HG03354 (cell line): Measurements from ENCODE around the gene CTNND2.

ENCODE experiments used
- ATAC-seq: cut with Tn5 transposase; IDR thresholded peaks from one replicate; pipeline ENCODE4 v1.9.1; 2021; ENCODE audit warnings: mild to moderate bottlenecking; ENCODE audit not compliant: unreplicated experiment, poor library complexity, severe bottlenecking

CTNND2 gene

DNA sequence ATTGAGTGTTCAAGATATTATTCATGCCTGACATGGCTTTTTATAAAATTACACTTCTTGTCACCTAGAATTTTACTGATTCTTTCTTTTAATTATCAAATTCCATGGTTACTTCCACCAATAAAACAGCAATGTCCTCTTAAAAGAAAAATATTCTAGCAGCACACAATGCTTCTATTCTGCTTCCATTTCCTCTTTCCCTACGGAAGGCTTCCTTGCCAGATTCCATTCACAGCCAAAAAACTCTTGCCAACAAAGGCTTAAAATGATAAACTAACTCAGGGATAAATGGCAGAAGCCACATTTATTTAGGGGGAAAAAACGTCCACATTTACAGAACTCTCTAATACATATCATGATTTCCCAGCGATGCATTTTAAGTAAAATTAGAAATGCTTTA lies 111.6 kb downstream of the CTNND2 start:
- no peak for ATAC-seq

DNA sequence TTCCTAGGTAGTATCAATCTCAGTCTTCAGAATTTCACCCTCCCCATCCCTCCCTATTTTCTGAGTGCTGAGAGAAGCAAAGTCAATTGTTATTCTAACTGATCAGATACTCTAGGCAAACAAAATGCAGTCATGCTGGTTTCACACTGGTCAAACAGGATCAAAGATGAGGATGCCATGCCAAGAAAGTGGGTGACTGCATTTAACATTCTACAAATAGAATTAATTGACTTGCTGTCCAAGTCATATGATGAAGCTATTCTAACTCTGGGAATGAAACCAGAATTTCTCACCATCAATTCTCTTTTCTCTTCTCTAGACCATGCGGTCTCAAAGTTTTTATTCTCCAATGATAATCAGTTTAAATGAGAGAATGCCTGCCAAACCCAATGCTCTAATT lies 112.5 kb downstream of the CTNND2 start:
- no peak for ATAC-seq

DNA sequence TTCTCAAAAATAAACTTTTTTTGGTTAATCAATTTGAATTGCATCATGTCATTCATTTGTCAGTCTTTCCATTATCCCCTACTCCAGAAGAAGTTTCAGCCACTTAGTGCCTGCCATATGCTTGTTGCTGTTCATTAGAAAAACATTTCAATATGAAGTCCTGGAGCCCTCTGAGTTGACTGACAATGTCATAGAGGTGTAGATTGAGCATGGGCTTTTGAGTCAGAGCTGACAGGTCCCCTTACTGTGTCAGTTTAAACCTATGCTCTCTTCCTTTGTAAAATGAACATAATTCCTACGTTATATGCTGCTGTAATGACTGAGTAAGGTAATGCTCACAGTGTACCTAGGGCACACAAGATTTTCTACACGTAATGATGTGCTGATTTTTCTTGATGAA lies 114.0 kb downstream of the CTNND2 start:
- no peak for ATAC-seq

DNA sequence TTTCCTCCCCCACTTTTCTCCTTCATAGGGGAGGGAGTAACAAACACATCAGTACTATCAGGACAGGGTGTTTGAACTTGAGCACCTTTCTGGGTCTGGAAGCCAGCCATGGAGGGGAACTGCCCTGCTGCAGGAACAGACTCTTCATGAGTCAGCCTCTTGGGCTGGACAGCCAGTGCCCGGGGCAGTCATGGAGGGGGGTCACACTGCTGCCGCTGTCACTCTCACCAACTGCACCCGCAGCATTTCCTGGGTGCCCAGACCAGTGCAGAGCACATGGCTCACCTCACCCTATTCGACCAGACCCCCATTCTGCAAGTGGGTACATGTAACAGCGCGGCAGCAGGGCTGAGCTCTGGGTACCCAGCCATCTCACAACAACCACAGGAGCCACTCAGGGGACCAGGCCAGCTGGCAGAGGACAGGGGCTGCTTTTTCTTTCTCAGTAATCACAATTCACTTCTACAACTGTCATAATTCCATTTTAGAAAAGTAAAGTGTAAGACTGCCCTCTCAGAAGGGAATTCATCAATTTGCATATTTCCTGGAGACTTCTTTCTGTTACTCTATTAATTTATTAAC lies 118.4 kb downstream of the CTNND2 start:
- no peak for ATAC-seq

DNA sequence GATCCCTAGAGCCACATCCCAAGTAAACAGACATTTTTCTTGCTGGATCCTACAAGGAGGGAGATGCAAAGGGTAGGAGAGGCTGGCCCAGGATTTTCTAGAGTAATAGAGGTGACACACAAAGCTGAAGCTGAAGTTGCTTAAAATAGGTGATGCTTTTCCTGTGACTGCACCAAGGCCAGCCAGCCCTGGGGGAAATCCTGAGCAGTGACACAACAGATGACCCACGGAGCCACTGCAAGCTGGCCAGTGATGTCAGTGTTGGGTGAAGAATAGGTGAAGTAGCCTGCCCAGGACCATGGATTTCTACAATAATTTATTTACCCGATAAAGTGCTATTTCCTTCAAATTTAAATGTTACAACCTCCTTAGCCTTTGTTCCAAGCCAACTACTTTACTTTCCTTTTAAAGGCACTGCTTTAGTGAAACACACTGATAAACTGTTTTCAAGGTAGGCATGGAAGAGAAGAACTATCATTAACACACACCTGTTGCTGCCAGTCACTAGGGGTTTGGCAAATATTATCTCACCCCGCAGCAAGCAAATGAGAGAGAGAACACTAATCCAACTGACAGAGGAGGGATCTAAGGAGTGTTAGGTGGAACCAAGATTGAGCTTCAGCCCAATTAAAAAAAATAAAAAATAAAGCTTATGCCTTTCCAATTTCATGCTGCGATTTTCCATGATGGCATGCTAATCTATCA lies 123.5 kb downstream of the CTNND2 start:
- ATAC-seq, result no peak

DNA sequence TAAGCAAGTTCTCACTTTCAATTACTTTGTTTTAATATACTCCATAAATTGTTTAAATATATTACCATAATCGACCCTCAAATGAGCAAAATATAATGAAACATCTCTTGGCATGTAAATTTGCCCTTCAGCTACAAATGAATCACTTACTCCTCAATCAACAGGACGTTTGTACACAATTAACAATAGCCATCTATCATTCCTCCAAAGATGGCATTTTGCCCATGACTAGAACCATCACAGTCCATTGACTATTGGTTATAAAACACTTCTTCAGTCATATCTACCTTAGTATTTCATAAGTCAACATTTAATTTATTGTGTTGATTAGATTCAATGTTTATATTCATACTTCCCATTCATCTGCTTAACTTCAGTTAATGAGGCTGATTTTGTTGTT lies 127.2 kb downstream of the CTNND2 start:
- no peak for ATAC-seq

DNA sequence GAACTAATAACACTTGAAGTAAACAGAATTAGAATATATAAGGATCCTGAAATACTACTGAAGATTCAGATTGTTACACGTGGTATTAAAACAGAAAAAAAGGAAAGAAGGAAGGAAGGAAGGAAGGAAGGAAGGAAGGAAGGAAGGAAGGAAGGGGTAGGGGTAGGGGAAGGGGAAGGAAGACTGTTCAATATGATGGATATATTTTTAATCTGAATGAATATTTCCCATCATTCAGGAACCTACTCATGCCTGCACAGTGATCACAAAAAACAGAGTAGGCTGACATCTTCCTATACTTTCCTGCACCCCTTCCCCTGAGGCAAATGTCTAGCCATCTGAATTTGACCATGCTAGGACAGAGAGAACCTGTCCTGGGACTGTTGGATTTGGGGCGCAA lies 133.9 kb downstream of the CTNND2 start:
- no peak for ATAC-seq

DNA sequence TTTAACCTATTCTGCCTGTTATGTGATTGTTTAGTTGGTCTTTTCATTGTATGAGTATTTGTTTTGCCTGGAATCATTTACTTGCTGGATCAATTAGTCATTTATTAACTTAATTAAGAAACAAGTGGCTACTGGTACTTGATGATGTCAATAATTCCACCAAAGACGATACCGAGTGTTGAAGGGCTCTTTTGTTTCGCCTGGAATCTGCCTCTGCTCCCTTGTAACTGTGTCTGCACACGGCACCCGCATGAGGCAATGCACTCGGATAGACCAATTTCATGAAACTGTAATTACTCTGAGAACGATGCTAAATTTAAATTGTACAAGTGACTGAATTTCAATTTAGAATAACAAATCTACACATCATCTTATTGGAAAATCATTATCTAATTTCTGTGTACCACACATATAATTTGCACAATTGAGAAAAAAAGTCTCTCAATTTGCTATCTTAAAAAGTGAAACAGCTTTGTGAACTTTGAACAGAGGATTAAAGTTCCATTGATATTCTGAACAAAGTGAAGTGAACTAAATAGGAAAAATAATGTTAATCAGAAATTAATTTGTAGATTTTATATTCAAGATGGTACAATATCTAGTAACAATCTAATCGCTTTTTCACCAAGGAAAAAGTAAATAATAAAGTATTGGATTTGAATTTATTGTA lies 143.2 kb downstream of the CTNND2 start:
- no peak for ATAC-seq

DNA sequence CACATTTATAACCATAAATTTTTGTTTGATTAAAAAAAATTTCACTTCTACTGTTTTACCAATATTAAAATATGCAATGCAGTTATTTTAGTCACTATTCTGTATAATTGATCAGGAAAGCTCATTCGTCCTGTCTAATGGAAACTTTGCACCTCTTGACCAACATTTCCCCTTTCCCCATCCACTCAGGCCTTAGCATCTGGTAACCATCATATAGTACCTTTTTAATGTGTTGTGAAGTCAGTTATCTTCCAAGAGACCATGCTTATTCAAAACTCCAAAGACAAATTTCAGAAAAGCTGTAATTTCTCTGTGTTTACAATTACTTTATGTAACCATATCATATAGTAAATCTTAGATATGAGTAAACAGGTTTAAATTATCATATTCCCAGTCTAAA lies 145.9 kb downstream of the CTNND2 start:
- ATAC-seq, result no peak

DNA sequence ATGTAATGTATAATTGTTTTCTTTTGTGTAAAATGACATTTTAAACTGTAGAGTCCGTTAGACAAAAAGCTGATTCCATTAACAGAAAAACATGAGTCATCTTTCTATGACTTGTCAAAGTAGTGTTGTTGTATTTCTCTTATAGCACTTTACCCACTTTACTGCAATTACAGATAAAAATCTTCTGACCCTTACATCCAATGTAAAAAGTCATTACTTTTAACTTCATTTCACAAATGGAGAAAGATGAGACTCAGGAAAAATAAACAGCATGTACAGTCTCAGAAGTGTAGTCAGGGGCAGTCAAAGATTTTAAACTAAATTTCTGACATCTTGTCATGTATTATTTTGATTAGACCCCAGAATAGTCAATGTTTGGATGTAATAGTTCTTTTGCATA lies 146.6 kb downstream of the CTNND2 start:
- no peak for ATAC-seq

DNA sequence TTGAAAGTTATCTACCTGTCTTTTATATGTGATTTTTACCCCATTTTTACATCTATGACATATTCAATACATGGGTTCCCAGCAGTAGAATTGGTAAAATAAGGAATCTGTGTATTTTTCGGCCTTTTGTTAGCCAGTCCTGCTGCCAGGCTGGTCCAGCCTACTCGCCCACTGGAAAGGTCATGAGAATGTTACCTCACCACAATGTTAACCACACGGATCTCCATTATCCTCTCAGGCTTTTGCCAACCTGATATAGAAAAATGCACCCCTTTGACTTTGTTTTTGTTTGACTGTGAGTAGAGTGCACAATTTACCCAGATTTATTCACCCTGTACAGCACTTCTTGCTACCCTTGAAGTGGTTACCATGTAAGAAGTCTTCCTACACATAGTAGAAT lies 167.2 kb downstream of the CTNND2 start:
- no peak for ATAC-seq

DNA sequence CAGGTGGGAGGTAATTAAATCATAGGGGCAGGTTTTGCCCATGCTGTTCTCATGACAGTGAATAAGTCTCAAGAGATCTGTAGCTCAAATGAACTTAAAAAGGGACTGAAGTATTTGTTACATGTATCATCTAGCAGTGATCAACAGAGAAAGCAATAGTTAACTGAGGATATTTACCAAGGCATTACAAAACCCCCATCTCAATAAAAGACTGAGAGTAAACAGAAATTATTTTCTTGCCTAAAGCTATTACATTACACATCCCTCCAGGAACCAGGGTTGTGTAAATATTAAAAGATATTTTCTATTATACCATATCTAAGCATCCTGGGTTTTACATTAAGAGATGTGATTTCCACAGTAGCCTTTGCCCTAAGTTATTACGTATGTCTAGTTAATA lies 169.9 kb downstream of the CTNND2 start:
- ATAC-seq, result no peak

DNA sequence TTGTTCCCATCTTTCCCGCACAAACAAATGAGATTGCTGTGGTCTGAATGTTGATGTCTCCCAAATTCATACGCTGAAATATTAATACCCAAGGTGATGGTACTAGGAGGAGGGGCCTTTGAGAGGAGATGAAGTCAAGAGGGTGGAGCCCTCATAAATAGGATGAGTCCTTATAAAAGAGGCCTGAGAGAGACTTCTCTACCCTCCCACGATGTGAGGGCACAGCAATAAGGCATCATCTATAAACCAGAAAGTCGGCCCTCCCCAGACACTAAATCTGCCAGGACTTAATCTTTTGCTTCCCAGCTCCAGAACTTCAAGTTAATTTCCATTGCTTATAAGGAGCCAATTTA lies 170.4 kb downstream of the CTNND2 start:
- no peak for ATAC-seq

DNA sequence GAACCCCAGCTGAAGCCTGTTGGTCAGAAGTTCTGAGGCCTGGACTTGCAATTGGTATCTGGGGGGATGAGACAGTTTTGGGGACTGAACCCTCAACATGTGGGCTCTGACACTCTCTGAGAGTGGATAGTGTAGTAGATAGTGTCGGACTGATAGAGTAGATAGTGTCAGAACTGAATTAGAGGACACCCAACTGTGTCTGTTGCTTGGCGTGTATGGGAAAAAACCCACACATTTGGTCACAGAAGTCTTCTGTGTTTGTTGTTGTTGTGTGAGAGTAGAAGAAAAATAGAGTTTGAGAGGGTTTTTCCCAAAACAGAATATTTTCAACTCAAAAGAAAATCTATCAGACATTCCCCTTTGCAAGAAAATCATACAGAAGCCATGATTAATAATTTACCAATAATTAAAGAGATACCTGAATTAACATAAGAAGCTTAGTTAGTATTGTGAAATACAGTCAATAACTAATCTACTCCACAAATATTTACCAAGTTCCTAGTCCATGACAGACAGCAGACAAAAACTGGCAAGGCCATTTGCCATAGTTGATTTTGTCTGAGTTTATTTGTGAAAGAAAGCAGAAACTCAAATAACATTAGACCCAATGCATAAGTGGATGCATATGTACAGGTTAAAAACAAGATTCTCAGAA lies 170.9 kb downstream of the CTNND2 start:
- ATAC-seq, result no peak

DNA sequence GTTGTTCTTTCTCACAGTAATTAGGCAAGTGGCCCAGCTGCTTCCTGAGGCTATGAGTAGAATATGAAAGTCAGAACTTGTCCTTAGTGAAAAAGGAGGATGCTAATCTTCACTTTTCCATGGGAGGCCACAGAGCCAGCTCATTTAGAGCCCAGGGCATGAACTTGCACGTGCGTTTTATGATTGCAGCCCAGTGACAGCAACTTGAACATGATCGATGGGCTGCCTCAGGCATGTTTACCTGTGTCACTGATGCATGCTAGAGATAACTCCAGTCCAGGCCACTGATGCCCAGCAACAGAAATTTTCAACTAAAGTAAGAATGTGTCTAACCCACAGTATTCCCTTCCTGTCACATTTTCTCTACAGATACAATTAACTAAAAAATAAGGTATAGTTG lies 179.3 kb downstream of the CTNND2 start:
- no peak for ATAC-seq

DNA sequence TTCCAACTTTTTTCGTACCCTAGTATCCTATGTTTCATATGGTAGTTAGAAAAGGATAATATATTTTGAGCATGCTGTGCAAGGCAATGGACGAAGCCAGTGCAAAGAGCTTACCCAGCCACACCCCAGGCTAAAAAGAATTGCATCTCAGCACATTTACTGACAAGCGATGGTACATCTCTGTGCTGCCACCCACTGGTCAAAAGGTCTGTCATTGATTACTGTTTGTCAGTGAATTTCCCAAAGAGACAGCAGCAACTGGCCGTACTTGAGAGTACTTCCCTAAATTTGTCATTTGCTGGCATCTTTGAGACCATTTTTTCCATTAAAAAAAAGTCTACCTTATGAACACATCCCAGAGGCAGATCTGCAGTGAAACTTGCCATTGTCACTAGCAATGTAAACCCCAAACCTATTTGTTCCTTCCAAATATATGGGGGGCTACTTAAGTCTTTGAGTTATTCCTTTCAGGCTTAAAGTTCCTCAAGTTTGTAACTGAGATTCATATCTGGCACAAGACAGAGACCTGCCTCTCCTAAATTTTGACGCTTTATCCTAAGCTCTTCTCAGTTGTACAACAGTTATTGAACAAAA lies 184.3 kb downstream of the CTNND2 start:
- ATAC-seq, result peak; percentile 51

DNA sequence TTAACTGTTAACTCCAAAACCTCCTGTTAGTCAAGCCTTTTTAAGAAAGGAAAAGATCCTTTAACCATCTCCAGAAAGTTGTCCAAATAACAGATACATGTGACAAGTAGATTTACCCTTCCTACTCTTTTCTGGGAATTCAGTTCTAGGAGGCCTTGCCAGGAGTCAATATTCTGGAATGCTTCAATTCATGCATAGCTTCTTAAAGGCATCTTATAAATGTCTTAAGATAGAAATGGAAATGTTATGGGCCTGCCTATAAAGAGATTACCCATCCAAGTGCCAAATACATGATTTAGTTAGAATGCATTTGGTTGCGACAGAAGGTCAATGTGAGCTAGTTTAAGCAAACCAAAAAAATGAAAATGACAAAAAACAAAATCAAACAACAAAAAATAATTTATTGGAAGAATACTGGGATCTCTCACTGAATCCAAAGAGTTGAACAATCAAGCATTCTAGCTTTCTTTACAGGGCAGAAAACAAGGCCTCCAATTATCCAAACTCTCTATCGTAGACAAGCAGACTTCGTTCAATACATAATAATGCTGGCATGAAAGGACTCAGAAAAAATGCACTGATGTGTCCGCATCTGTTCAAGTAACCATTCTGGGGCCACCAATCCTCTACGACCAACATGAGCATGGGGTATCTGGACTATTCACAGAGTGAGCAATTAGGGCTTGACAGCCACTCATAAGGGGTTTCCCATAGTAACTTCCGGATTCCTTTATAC lies 188.6 kb downstream of the CTNND2 start:
- no peak for ATAC-seq

DNA sequence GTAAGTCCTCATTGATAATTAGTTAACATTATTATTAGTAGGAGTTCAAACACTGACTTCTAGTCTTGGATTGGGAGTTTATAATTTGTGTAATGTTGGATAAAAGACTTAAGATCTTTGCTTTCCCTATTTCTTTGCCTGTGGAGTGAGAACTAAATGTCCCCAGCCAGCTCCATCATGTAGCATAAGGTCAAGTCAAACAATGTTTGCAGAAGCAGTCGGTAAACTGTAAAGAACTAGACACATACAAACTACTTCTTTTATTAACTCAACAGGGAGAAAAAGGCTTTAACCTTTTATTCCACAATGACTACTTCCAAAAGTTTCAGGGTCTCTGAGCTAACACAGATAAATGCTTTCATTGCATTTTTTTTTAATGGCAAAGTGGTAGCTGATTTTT lies 192.3 kb downstream of the CTNND2 start:
- no peak for ATAC-seq

DNA sequence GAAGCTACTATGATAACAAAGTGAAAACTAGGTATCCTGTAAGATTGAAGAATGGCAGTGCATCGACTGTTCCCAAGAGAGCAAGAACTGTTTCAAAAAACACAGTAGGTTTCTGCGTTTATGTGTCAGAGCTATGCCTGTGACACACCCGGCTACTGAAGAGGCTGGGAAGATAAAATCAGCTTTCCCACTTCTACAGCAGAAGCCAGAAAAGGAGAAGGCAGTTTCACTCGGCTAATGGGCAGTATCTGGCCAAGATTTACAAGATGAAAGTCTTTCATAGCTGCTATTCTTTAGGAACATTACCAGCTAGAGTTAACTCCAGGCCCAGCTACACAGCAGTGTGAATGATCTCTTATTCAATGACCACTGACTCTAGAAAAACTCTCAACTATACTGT lies 195.2 kb downstream of the CTNND2 start:
- no peak for ATAC-seq

DNA sequence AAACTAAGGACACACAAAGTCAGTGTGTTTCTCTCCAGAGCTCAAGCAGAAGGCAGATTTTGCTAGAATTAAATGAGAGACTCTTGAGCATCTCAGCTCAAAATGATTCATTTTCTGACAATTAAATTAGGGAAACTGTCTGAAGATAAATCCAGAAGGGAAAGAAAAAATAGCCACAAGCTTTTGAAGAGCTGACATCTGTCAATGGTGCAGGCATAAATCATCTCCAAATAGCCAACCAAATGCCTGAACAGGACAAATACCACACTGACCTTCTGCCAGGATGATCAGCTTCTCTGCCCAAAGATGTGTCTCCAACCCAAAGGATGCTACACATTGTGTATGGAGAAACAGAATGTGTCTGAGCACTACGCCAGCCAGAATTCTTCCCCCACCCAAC lies 199.3 kb downstream of the CTNND2 start:
- ATAC-seq, result no peak
